ENCODE data around the gene KCNQ5. TPM values are rescaled to one million over a fixed set of nuclear protein-coding genes. Genes with fewer than 3 reads are reported as not detected.
A peak's percentile ranks its signal among the peaks of the same experiment; 100 is the strongest.

The KCNQ5 gene
- total and polyA plus RNA-seq, 10 of the 15 experiments (the other 5 are each of a cell fraction or from before 2014, with no cell fraction given): 0.60 to 16.2 (median 3.2) TPM

DNA sequence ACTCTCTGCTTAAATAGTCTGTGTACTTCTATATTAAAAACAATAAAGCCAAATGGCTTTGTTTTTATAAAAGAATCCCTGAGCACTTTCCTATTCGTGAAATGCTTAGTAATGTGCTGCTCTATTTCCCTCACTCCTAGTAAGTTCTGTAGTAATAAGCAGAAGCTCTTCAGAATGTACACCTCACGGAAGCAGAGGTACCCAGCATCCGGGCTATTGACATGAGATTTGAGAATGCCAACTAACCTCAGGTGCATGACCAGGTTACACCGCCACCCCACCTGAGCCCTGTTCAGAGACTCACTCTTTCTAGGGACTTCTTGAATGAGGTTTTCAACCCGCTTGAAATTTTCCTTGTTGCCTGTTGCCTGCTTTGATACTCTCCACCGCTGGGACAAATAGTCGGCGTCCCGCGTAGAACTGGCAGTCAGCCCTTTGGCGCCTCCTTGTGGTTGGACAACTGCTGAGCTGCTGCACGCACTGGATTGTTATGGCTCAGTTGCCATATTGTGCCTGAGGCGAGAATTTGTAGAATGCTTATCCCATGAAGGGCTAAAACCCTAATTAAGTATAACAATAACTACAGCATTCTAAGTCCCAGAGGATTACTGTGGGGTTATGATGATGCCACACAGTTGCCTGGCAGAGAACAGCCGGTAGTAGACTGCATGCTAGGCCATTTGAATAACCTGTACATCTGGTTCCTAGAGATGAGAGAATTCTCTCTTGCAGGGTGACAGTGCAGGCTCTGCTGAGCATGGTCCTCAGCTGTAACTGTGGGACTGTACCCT lies 508.0 kb downstream of the KCNQ5 start (continued):
- TF ChIP-seq, protein P1, sequence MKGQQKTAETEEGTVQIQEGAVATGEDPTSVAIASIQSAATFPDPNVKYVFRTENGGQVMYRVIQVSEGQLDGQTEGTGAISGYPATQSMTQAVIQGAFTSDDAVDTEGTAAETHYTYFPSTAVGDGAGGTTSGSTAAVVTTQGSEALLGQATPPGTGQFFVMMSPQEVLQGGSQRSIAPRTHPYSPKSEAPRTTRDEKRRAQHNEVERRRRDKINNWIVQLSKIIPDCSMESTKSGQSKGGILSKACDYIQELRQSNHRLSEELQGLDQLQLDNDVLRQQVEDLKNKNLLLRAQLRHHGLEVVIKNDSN (IDR thresholded peaks at IDR 0.05; ENCODE audit: borderline replicate concordance, extremely low read length, insufficient read depth, low read depth, low read length): no peak
- TF ChIP-seq, protein P2, sequence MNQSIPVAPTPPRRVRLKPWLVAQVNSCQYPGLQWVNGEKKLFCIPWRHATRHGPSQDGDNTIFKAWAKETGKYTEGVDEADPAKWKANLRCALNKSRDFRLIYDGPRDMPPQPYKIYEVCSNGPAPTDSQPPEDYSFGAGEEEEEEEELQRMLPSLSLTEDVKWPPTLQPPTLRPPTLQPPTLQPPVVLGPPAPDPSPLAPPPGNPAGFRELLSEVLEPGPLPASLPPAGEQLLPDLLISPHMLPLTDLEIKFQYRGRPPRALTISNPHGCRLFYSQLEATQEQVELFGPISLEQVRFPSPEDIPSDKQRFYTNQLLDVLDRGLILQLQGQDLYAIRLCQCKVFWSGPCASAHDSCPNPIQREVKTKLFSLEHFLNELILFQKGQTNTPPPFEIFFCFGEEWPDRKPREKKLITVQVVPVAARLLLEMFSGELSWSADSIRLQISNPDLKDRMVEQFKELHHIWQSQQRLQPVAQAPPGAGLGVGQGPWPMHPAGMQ (IDR thresholded peaks at IDR 0.05; ENCODE audit: borderline replicate concordance): no peak
- TF ChIP-seq IRF4 (IDR thresholded peaks at IDR 0.05; ENCODE audit: low read depth, low read length): 0 out of 2 replicates have a peak, but pooled peaks have one; percentile 31
- TF ChIP-seq FOXM1 (IDR thresholded peaks at IDR 0.05; ENCODE audit: low read depth, low read length): 0 out of 2 replicates have a peak, but pooled peaks have one; percentile 33
- TF ChIP-seq ZZZ3 (IDR thresholded peaks at IDR 0.05; ENCODE audit: control insufficient read depth, insufficient read length, low read depth): no peak
- TF ChIP-seq, protein P3, sequence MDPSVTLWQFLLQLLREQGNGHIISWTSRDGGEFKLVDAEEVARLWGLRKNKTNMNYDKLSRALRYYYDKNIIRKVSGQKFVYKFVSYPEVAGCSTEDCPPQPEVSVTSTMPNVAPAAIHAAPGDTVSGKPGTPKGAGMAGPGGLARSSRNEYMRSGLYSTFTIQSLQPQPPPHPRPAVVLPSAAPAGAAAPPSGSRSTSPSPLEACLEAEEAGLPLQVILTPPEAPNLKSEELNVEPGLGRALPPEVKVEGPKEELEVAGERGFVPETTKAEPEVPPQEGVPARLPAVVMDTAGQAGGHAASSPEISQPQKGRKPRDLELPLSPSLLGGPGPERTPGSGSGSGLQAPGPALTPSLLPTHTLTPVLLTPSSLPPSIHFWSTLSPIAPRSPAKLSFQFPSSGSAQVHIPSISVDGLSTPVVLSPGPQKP (IDR thresholded peaks at IDR 0.05; ENCODE audit: low read depth, low read length): no peak
- TF ChIP-seq YY1 (IDR thresholded peaks at IDR 0.05; ENCODE audit: low read depth, low read length): peak; percentile 90
- TF ChIP-seq, protein P4, sequence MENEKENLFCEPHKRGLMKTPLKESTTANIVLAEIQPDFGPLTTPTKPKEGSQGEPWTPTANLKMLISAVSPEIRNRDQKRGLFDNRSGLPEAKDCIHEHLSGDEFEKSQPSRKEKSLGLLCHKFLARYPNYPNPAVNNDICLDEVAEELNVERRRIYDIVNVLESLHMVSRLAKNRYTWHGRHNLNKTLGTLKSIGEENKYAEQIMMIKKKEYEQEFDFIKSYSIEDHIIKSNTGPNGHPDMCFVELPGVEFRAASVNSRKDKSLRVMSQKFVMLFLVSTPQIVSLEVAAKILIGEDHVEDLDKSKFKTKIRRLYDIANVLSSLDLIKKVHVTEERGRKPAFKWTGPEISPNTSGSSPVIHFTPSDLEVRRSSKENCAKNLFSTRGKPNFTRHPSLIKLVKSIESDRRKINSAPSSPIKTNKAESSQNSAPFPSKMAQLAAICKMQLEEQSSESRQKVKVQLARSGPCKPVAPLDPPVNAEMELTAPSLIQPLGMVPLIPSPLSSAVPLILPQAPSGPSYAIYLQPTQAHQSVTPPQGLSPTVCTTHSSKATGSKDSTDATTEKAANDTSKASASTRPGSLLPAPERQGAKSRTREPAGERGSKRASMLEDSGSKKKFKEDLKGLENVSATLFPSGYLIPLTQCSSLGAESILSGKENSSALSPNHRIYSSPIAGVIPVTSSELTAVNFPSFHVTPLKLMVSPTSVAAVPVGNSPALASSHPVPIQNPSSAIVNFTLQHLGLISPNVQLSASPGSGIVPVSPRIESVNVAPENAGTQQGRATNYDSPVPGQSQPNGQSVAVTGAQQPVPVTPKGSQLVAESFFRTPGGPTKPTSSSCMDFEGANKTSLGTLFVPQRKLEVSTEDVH (IDR thresholded peaks at IDR 0.05; ENCODE audit: low read depth, partially characterized antibody): peak; percentile 20

Measured in GM12878 (cell line).